Suprapubic skin (tissue), 3 donors: ENCODE data around the gene DBP.

ENCODE experiments used
- CTCF ChIP-seq, 2 donors: fragments of 200-600 bp in 1 of 2; fragments of 450-650 bp in 1 of 2; sonication (generic) in 1 of 2; IDR thresholded peaks; one replicate each; pipeline ENCODE4 v1.5.1; 2016 to 2019; ENCODE audit warnings: antibody characterized with exemption in 2 of 2, mild to moderate bottlenecking in 1 of 2, moderate library complexity in 1 of 2
- EP300 ChIP-seq: sonication (generic); formaldehyde crosslinking; IDR thresholded peaks from one replicate; pipeline ENCODE4 v1.6.1; 2017; ENCODE audit warnings: antibody characterized with exemption

- TF ChIP-seq CTCF (IDR thresholded peaks at IDR 0.05) (no peak), EP300 (no peak)
Measured at GRCh38 chr19:48616041-48616436, 21.1 kb downstream of the DBP start.
